NB4 (cell line): Measurements from ENCODE around the gene ANKS1B.

Source experiments
- DNase-seq: peaks from one replicate; pipeline ENCODE4 v3.0.0; 2010; ENCODE audit warnings: low read depth
- H3K4me3 ChIP-seq: one replicate; pipeline ENCODE4 v1.5.1; 2011; ENCODE audit warnings: mild to moderate bottlenecking, low read depth, low read length, moderate library complexity
- MYC ChIP-seq: IDR thresholded peaks from 2 replicates; pipeline ENCODE4 v1.6.1; 2011; ENCODE audit warnings: low read depth, low read length
- POLR2A ChIP-seq: IDR thresholded peaks from 2 replicates; pipeline ENCODE4 v1.6.1; 2011; ENCODE audit warnings: mild to moderate bottlenecking; ENCODE audit not compliant: insufficient read length; ENCODE audit errors: extremely low read depth
- TF ChIP-seq, protein P1 (sequence below): IDR thresholded peaks from one replicate; pipeline ENCODE4 v1.5.1; 2012; ENCODE audit warnings: low read depth, low read length
- TF ChIP-seq, protein P2 (sequence below): IDR thresholded peaks from 2 replicates; pipeline ENCODE4 v1.6.1; 2011; ENCODE audit warnings: low read depth, low read length

ANKS1B gene

DNA sequence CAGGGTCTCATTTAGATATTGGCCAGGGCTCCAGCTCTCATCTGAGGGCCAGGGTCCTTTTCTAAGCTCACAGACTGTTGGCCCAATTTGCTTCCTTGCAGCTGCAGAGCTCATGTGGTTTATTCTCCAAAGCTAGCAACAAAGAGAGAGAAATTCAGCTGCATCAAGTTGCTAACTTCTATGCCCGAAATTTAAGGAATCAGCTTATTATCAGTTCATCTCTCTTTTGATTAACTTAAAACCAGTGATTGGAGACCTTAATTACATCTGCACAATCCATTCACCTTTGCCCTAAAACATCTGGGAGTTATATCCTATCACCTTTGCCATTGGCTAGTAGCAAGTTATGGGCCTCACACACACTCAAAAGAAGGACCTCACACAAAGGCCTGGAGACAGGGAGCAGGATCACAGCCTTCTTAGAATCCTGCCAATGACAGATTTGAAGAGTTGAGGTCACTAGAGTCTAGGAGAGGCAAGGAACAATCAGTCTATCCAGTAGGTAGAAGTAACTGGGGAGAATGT, 596.0 kb downstream of the ANKS1B start:
- DNase-seq = no peak
- TF ChIP-seq MYC (no peak), POLR2A (no peak)
- TF ChIP-seq, protein P1, sequence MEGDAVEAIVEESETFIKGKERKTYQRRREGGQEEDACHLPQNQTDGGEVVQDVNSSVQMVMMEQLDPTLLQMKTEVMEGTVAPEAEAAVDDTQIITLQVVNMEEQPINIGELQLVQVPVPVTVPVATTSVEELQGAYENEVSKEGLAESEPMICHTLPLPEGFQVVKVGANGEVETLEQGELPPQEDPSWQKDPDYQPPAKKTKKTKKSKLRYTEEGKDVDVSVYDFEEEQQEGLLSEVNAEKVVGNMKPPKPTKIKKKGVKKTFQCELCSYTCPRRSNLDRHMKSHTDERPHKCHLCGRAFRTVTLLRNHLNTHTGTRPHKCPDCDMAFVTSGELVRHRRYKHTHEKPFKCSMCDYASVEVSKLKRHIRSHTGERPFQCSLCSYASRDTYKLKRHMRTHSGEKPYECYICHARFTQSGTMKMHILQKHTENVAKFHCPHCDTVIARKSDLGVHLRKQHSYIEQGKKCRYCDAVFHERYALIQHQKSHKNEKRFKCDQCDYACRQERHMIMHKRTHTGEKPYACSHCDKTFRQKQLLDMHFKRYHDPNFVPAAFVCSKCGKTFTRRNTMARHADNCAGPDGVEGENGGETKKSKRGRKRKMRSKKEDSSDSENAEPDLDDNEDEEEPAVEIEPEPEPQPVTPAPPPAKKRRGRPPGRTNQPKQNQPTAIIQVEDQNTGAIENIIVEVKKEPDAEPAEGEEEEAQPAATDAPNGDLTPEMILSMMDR = no peak
- TF ChIP-seq, protein P2, sequence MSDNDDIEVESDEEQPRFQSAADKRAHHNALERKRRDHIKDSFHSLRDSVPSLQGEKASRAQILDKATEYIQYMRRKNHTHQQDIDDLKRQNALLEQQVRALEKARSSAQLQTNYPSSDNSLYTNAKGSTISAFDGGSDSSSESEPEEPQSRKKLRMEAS = no peak
- H3K4me3 ChIP-seq = no peak overlapping the region

DNA sequence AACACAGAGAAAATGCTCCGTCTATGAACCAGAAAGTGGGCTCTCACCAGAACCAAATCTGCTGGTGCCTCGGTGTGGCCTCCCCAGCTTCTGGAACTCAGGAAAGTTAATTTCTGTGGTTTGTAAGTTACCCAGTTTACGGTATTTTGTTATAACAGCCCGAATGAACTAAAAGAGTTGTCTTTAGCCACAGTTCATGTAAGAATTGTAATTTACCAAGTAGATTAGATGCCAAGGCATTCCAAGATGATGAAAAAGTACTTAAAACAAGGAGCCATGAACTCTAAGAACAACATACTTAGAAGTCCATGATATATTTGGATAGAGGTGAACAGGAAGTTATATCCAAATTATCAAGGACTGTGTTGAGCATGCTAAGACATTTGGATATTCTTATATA, 597.1 kb downstream of the ANKS1B start:
- TF ChIP-seq, protein P2 = no peak
- TF ChIP-seq MYC = no peak
- TF ChIP-seq, protein P1 = no peak
- no peak overlapping the region for H3K4me3 ChIP-seq
- DNase-seq = no peak

DNA sequence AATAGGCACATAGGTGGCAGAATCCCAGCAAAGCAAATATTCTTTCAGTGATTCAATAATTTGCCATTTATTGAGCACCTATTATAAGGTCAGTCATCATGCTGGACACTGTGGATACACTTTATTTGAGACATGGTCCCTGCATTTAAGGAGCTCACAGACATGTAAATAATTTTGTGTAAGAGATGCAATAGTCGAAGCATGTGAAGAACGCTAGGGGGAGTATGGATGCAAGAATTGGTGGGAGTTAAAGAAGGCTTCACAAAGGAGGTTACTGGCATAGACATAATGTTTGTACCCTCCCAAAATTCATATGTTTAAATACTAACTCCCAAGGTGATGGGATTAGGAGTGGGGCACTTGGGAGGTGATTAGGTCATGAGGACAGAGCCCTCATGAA, 597.8 kb downstream of the ANKS1B start:
- H3K4me3 ChIP-seq = no peak overlapping the region
- DNase-seq = peak; percentile 69
- TF ChIP-seq, protein P2 = 0 out of 2 replicates have a peak, but pooled peaks have one; percentile 7
- TF ChIP-seq MYC = no peak
- TF ChIP-seq, protein P1 = peak; percentile 90

DNA sequence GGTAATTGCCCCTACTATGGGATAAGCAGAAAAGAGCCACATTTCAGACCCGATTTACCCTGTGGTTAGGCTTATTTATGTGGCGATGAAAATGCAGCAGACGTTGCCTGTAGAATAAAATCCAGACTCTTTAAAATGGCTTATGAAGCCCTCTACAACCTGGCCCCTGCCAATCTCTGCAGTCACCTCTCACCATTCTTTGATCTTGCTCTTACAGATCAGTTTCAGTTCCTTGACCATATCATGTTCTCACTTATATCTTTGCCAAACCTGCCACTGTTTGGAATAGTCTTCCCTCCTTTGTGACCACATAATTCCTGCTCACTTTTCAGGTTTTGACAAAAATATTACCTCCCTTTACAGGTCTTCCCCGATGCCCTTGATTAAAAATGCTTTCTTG, 601.5 kb downstream of the ANKS1B start:
- no peak for TF ChIP-seq MYC
- no peak for TF ChIP-seq POLR2A
- TF ChIP-seq, protein P2 = no peak
- TF ChIP-seq, protein P1 = no peak
- no peak for DNase-seq
- H3K4me3 ChIP-seq = no peak overlapping the region

DNA sequence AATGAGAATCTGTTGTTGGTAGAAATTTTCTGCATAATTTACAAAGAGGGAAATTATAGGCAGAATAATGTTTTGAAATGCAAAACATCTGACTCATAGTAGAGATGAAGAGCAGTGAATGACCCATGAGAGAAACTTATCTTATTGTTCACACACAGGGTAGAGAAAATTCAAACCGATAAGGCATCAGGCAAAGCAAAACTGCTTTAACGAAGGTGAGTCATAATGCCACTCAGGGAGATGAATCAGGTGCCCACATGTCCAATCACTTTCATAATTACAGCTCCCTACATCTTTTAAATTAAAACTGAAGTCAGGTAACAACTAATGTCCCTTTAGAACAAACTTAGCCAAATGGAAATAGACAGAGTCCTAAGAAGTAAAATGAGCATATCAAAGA, 602.7 kb downstream of the ANKS1B start:
- TF ChIP-seq, protein P1 = no peak
- TF ChIP-seq POLR2A = no peak
- TF ChIP-seq MYC = no peak
- TF ChIP-seq, protein P2 = no peak
- DNase-seq = no peak

DNA sequence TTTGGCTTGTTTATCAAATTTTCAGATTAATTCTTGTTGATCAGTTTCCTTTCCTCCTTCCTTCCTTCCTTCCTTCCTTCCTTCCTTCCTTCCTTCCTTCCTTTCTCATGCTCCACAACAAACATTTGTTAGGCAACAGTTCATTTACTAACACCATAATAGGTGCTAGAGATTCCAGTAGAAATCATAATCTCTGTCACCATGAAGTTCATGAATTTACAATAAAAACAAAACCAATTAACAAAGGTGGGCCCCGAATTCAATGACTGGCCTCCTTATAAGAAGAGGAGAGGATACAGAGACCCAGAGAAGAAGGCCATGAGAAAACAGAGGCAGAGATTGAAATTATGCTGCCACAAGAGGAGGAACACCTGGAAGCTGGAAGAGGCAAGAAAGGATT, 604.0 kb downstream of the ANKS1B start:
- no peak for DNase-seq
- TF ChIP-seq, protein P1 = no peak
- TF ChIP-seq POLR2A = no peak
- no peak for TF ChIP-seq MYC
- TF ChIP-seq, protein P2 = no peak
- no peak overlapping the region for H3K4me3 ChIP-seq

More for the DNA sequence above, 602.7 kb downstream of the ANKS1B start:
- H3K4me3 ChIP-seq = no peak overlapping the region
